GM20000 (cell line): ENCODE data around the gene SSNA1.
A peak's percentile ranks its signal among the peaks of the same experiment; 100 is the strongest.

ENCODE experiments used
- DNase-seq: peaks from one replicate; pipeline ENCODE4 v3.0.0; 2012; ENCODE audit warnings: low spot score
- CTCF ChIP-seq: IDR thresholded peaks from 2 replicates; pipeline ENCODE4 v1.5.1; 2012; ENCODE audit warnings: mild to moderate bottlenecking, control low read depth; ENCODE audit errors: extremely low read depth, missing control alignments

The SSNA1 gene

GRCh38 chr9:137148242-137148641 is 40.2 kb upstream of the SSNA1 start:
- no peak for DNase-seq
- no peak for TF ChIP-seq CTCF

- no peak for DNase-seq
Observed at GRCh38 chr9:137148661-137149060, 39.8 kb upstream of the SSNA1 start.

GRCh38 chr9:137149363-137149762 is 39.1 kb upstream of the SSNA1 start:
- no peak for DNase-seq
- no peak for TF ChIP-seq CTCF

More at GRCh38 chr9:137148661-137149060, 39.8 kb upstream of the SSNA1 start:
- TF ChIP-seq CTCF: no peak

GRCh38 chr9:137149942-137150616 is 38.4 kb upstream of the SSNA1 start:
- no peak for TF ChIP-seq CTCF
- DNase-seq: peak; percentile 94

DNA sequence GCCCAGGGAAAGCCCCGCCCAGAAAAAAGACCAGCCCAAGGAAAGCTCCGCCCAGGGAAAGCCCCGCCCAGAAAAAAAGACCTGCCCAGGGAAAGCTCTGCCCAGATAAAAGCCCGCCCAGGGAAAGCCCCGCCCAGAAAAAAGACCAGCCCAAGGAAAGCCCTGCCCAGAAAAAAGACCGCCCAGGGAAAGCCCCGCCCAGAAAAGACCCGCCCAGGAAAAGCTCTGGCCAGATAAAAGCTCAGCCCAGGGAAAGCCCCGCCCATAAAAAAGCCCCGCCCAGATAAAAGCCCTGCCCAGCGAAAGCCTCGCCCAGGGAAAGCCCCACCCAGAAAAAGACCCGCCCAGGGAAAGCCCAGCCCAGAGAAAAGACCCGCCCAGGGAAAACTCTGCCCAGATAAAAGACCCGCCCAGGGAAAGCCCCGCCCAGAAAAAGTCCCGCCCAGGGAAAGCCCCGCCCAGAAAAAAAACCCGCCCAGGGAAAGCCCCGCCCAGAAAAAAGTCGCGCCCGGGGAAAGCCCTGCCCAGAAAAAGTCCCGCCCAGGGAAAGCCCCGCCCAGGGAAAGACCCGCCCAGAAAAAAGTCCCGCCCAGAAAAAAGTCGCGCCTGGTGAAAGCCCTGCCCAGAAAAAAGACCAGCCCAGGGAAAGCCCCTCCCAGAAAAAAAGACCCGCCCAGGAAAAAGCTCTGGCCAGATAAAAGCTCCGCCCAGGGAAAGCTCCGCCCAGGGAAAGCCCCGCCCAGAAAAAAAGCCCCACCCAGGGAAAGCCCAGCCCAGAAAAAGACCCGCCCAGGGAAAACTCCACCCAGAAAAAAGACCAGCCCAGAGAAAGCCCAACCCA is 37.6 kb upstream of the SSNA1 start:
- TF ChIP-seq CTCF: no peak
- peak; percentile 91 for DNase-seq

GRCh38 chr9:137152844-137153405 is 35.6 kb upstream of the SSNA1 start:
- TF ChIP-seq CTCF: no peak
- no peak for DNase-seq
